ENCODE data around the gene VAPA.

Gene VAPA

GRCh38 chr18:9926223-9926894 lies 12.5 kb downstream of the VAPA start:
- TF ChIP-seq TARDBP (IDR thresholded peaks at IDR 0.05) = no peak
- no peak for TF ChIP-seq L3MBTL2 (conservative IDR thresholded peaks at IDR 0.05)
- no peak for TF ChIP-seq PKNOX1 (IDR thresholded peaks at IDR 0.05)
- no peak for TF ChIP-seq ELF4 (IDR thresholded peaks at IDR 0.05)
- no peak for TF ChIP-seq SP1 (IDR thresholded peaks at IDR 0.05)
- no peak for TF ChIP-seq SUZ12 (IDR thresholded peaks at IDR 0.05)
- TF ChIP-seq FOXM1 (IDR thresholded peaks at IDR 0.05; ENCODE audit: borderline replicate concordance) = no peak
- TF ChIP-seq FOXA1 (IDR thresholded peaks at IDR 0.05) = no peak
- TF ChIP-seq NFRKB (IDR thresholded peaks at IDR 0.05) = no peak
- no peak for TF ChIP-seq BHLHE40 (IDR thresholded peaks at IDR 0.05; ENCODE audit: borderline replicate concordance)
- TF ChIP-seq ARNT (IDR thresholded peaks at IDR 0.05) = no peak
- no peak for TF ChIP-seq FOXK2 (IDR thresholded peaks at IDR 0.05)
- ChIA-PET CTCF (no interaction called here), POLR2A (interaction anchor here (1.3 kb wide), 1 partner anchor 13 kb away, joined by 5 read pairs; the partner anchor contains the start of gene VAPA)
- no peak for DNase-seq (ENCODE audit: extremely low spot score)

- ChIA-PET CTCF (no interaction called here), POLR2A (no interaction called here)
- TF ChIP-seq PKNOX1 (IDR thresholded peaks at IDR 0.05) = no peak
- TF ChIP-seq ZNF384 (IDR thresholded peaks at IDR 0.05) = no peak
- no peak for TF ChIP-seq FOXK2 (IDR thresholded peaks at IDR 0.05)
- no peak for TF ChIP-seq HDGF (IDR thresholded peaks at IDR 0.05; ENCODE audit: borderline replicate concordance)
- DNase-seq (ENCODE audit: extremely low spot score) = no peak
Observed at GRCh38 chr18:9926977-9927376, 13.2 kb downstream of the VAPA start.

GRCh38 chr18:9927392-9928063 lies 13.7 kb downstream of the VAPA start:
- DNase-seq (ENCODE audit: extremely low spot score) = no peak
- TF ChIP-seq SUZ12 (IDR thresholded peaks at IDR 0.05) (no peak), BHLHE40 (IDR thresholded peaks at IDR 0.05; ENCODE audit: borderline replicate concordance) (no peak), FOXM1 (IDR thresholded peaks at IDR 0.05; ENCODE audit: borderline replicate concordance) (no peak), FOXK2 (IDR thresholded peaks at IDR 0.05) (no peak), SP1 (IDR thresholded peaks at IDR 0.05) (no peak), PKNOX1 (IDR thresholded peaks at IDR 0.05) (no peak), L3MBTL2 (conservative IDR thresholded peaks at IDR 0.05) (no peak), TARDBP (IDR thresholded peaks at IDR 0.05) (no peak), ARNT (IDR thresholded peaks at IDR 0.05) (no peak), FOXA1 (IDR thresholded peaks at IDR 0.05) (no peak), CTBP1 (IDR thresholded peaks at IDR 0.05; ENCODE audit: borderline replicate concordance) (no peak), ZNF384 (IDR thresholded peaks at IDR 0.05) (no peak), HDGF (IDR thresholded peaks at IDR 0.05; ENCODE audit: borderline replicate concordance) (no peak), ELF4 (IDR thresholded peaks at IDR 0.05) (no peak), NFRKB (IDR thresholded peaks at IDR 0.05) (no peak), LEF1 (IDR thresholded peaks at IDR 0.05; ENCODE audit: borderline replicate concordance) (no peak)
- CTCF ChIA-PET = no interaction called here
- POLR2A ChIA-PET = no interaction called here

GRCh38 chr18:9928646-9929259 lies 14.9 kb downstream of the VAPA start:
- DNase-seq (ENCODE audit: extremely low spot score) = no peak
- TF ChIP-seq BHLHE40 (IDR thresholded peaks at IDR 0.05; ENCODE audit: borderline replicate concordance) (no peak), NFRKB (IDR thresholded peaks at IDR 0.05) (no peak), FOXM1 (IDR thresholded peaks at IDR 0.05; ENCODE audit: borderline replicate concordance) (no peak), PKNOX1 (IDR thresholded peaks at IDR 0.05) (no peak), ELF4 (IDR thresholded peaks at IDR 0.05) (no peak)
- ChIA-PET POLR2A (no interaction called here), CTCF (interaction anchor here (0.5 kb wide), 1 partner anchor 11 kb away, joined by 8 read pairs; no protein-coding TSS in a partner anchor)

GRCh38 chr18:9930299-9930884 lies 16.6 kb downstream of the VAPA start:
- no peak for TF ChIP-seq ARNT (IDR thresholded peaks at IDR 0.05)
- TF ChIP-seq FOXM1 (IDR thresholded peaks at IDR 0.05; ENCODE audit: borderline replicate concordance) = no peak
- ChIA-PET CTCF (no interaction called here), POLR2A (no interaction called here)
- no peak for DNase-seq (ENCODE audit: extremely low spot score)

- CTCF ChIA-PET = no interaction called here
- no peak for TF ChIP-seq ARNT (IDR thresholded peaks at IDR 0.05)
- no peak for TF ChIP-seq NFRKB (IDR thresholded peaks at IDR 0.05)
- no peak for TF ChIP-seq CTBP1 (IDR thresholded peaks at IDR 0.05; ENCODE audit: borderline replicate concordance)
- no peak for TF ChIP-seq ELF4 (IDR thresholded peaks at IDR 0.05)
- TF ChIP-seq TARDBP (IDR thresholded peaks at IDR 0.05) = no peak
- no peak for TF ChIP-seq FOXK2 (IDR thresholded peaks at IDR 0.05)
- TF ChIP-seq SP1 (IDR thresholded peaks at IDR 0.05) = no peak
- no peak for TF ChIP-seq FOXA1 (IDR thresholded peaks at IDR 0.05)
- TF ChIP-seq PKNOX1 (IDR thresholded peaks at IDR 0.05) = no peak
- TF ChIP-seq LEF1 (IDR thresholded peaks at IDR 0.05; ENCODE audit: borderline replicate concordance) = no peak
- no peak for TF ChIP-seq SUZ12 (IDR thresholded peaks at IDR 0.05)
- TF ChIP-seq BHLHE40 (IDR thresholded peaks at IDR 0.05; ENCODE audit: borderline replicate concordance) = no peak
- no peak for TF ChIP-seq HDGF (IDR thresholded peaks at IDR 0.05; ENCODE audit: borderline replicate concordance)
- TF ChIP-seq L3MBTL2 (conservative IDR thresholded peaks at IDR 0.05) = no peak
- TF ChIP-seq ZNF384 (IDR thresholded peaks at IDR 0.05) = no peak
- no peak for TF ChIP-seq FOXM1 (IDR thresholded peaks at IDR 0.05; ENCODE audit: borderline replicate concordance)
- POLR2A ChIA-PET = no interaction called here
- no peak for DNase-seq (ENCODE audit: extremely low spot score)
Observed at GRCh38 chr18:9931146-9931545, 17.3 kb downstream of the VAPA start.

Data from HEK293T (cell line).